ENCODE measurements around the gene LLPH.

- no peak for TF ChIP-seq RARB (CRISPR knock-in tag; IDR thresholded peaks at IDR 0.05)
- TF ChIP-seq ARNTL (CRISPR knock-in tag; IDR thresholded peaks at IDR 0.05; ENCODE audit: borderline replicate concordance, low read depth), result no peak
- no peak for TF ChIP-seq ZNF70 (CRISPR knock-in tag; IDR thresholded peaks at IDR 0.05)
- no peak for TF ChIP-seq ESRRG (CRISPR knock-in tag; IDR thresholded peaks at IDR 0.05)
- no peak for TF ChIP-seq ZC3H10 (CRISPR knock-in tag; IDR thresholded peaks at IDR 0.05)
- TF ChIP-seq ISL1 (CRISPR knock-in tag; IDR thresholded peaks at IDR 0.05), result no peak
- TF ChIP-seq, protein P1, sequence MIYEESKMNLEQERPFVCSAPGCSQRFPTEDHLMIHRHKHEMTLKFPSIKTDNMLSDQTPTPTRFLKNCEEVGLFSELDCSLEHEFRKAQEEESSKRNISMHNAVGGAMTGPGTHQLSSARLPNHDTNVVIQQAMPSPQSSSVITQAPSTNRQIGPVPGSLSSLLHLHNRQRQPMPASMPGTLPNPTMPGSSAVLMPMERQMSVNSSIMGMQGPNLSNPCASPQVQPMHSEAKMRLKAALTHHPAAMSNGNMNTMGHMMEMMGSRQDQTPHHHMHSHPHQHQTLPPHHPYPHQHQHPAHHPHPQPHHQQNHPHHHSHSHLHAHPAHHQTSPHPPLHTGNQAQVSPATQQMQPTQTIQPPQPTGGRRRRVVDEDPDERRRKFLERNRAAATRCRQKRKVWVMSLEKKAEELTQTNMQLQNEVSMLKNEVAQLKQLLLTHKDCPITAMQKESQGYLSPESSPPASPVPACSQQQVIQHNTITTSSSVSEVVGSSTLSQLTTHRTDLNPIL (CRISPR knock-in tag; IDR thresholded peaks at IDR 0.05; ENCODE audit: low read depth), result no peak
- TF ChIP-seq TOX (CRISPR knock-in tag; IDR thresholded peaks at IDR 0.05; ENCODE audit: borderline replicate concordance), result no peak
- TF ChIP-seq BACH2 (CRISPR knock-in tag; IDR thresholded peaks at IDR 0.05; ENCODE audit: borderline replicate concordance), result no peak
- no peak for TF ChIP-seq ZFP3 (CRISPR knock-in tag; IDR thresholded peaks at IDR 0.05)
- no peak for TF ChIP-seq ZFP30 (CRISPR knock-in tag; IDR thresholded peaks at IDR 0.05)
These were observed 650 bp downstream of the LLPH start for GRCh38 chr12:66129934-66130266.

All from SK-N-SH treated with all-trans-retinoic acid at 6 μM for 48 hours (cell line).